Smooth muscle cell (in vitro differentiated cells): ENCODE data around the gene TNFRSF6B. TPM values are rescaled to one million over a fixed set of nuclear protein-coding genes. Genes with fewer than 3 reads are reported as not detected.

ENCODE experiments used
- DNase-seq: peaks from one replicate; lab custom pipeline; 2025; ENCODE audit not compliant: unreplicated experiment; lab: John Stamatoyannopoulos, UW
- H2AFZ ChIP-seq: fragments of 200-600 bp; sonication (generic); 2 replicates; pipeline ENCODE4 v1.6.0; 2016; ENCODE audit warnings: antibody characterized with exemption, low read depth, mild to moderate bottlenecking
- H3F3A ChIP-seq: fragments of 200-600 bp; sonication (generic); 2 replicates; pipeline ENCODE4 v1.6.0; 2017; ENCODE audit warnings: antibody characterized with exemption, low read depth
- H3K27ac ChIP-seq: fragments of 200-600 bp; sonication (generic); 2 replicates; pipeline ENCODE4 v1.5.1; 2016; ENCODE audit warnings: low read depth, mild to moderate bottlenecking
- H3K27me3 ChIP-seq: fragments of 200-600 bp; sonication (generic); 2 replicates; pipeline ENCODE4 v1.6.1; 2016; ENCODE audit warnings: low read depth, mild to moderate bottlenecking
- H3K36me3 ChIP-seq: fragments of 200-600 bp; sonication (generic); 2 replicates; pipeline ENCODE4 v1.5.1; 2016; ENCODE audit warnings: low read depth
- H3K4me1 ChIP-seq: fragments of 200-600 bp; sonication (generic); 2 replicates; pipeline ENCODE4 v1.5.1; 2016; ENCODE audit warnings: low read depth
- H3K4me2 ChIP-seq: fragments of 200-600 bp; sonication (generic); 2 replicates; pipeline ENCODE4 v1.6.0; 2016; ENCODE audit warnings: mild to moderate bottlenecking
- H3K4me3 ChIP-seq: fragments of 200-600 bp; sonication (generic); 2 replicates; pipeline ENCODE4 v1.5.1; 2016; ENCODE audit warnings: mild to moderate bottlenecking
- H3K79me2 ChIP-seq: fragments of 200-600 bp; sonication (generic); 2 replicates; pipeline ENCODE4 v1.6.0; 2016; ENCODE audit warnings: low read depth, mild to moderate bottlenecking
- H3K9ac ChIP-seq: fragments of 200-600 bp; sonication (generic); 2 replicates; pipeline ENCODE4 v1.6.0; 2016; ENCODE audit warnings: low read depth
- H3K9me3 ChIP-seq: fragments of 200-600 bp; sonication (generic); replicated peaks from 2 replicates; pipeline ENCODE4 v1.5.1; 2016; ENCODE audit warnings: low read depth
- H4K20me1 ChIP-seq: fragments of 200-600 bp; sonication (generic); 2 replicates; pipeline ENCODE4 v1.6.0; 2016; ENCODE audit warnings: low read depth
- WGBS: methylation state at CpG from one replicate; pipeline ENCODE4 v1.1.7; 2016; ENCODE audit warnings: low lambda C conversion rate; 5-methylcytosine and 5-hydroxymethylcytosine counted together
- polyA plus RNA-seq: library from polyadenylated mRNA; unstranded; fragments of >200 nt; fragmentation: Nextera tagmentation; extraction: Ambion mirVana; gene quantifications from 2 replicates; pipeline ENCODE4 v1.2.1, GENCODE V29; 2016
- total RNA-seq: library from RNA; depleted of rRNA; stranded (reverse); fragments of >200 nt; gene quantifications from 2 replicates; pipeline ENCODE4 v1.2.3, GENCODE V29; 2014
- TF ChIP-seq, protein P1 (sequence below): fragments of 200-600 bp; sonication (generic); IDR thresholded peaks from 2 replicates; pipeline ENCODE4 v1.5.1; 2017; ENCODE audit warnings: borderline replicate concordance, mild to moderate bottlenecking, antibody characterized with exemption; ENCODE audit not compliant: insufficient read depth, poor library complexity, severe bottlenecking

The TNFRSF6B gene
- total and polyA plus RNA-seq, 2 experiments from 2014 or later: 13.1 to 17.1 TPM

- no peaks in the 10 kb centered on the region for H3K9me3 ChIP-seq
- H3K27me3 ChIP-seq: no peaks in the 10 kb centered on the region
- DNase-seq: peak; percentile 77
- TF ChIP-seq, protein P1, sequence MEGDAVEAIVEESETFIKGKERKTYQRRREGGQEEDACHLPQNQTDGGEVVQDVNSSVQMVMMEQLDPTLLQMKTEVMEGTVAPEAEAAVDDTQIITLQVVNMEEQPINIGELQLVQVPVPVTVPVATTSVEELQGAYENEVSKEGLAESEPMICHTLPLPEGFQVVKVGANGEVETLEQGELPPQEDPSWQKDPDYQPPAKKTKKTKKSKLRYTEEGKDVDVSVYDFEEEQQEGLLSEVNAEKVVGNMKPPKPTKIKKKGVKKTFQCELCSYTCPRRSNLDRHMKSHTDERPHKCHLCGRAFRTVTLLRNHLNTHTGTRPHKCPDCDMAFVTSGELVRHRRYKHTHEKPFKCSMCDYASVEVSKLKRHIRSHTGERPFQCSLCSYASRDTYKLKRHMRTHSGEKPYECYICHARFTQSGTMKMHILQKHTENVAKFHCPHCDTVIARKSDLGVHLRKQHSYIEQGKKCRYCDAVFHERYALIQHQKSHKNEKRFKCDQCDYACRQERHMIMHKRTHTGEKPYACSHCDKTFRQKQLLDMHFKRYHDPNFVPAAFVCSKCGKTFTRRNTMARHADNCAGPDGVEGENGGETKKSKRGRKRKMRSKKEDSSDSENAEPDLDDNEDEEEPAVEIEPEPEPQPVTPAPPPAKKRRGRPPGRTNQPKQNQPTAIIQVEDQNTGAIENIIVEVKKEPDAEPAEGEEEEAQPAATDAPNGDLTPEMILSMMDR: no peak
- H3K36me3 ChIP-seq: no peaks in the 10 kb centered on the region
- H3K9ac ChIP-seq: peak overlapping the region; percentile 66
- H3K4me2 ChIP-seq: peak overlapping the region; percentile 87
- H3K4me3 ChIP-seq: peak overlapping the region; percentile 83
- peak overlapping the region; percentile 60 for H3K27ac ChIP-seq
- peaks cover 30% of the 10 kb centered on the region for H3K4me1 ChIP-seq
- H3F3A ChIP-seq: peaks cover 27% of the 10 kb centered on the region
- no peak overlapping the region for H2AFZ ChIP-seq
- no peaks in the 10 kb centered on the region for H3K79me2 ChIP-seq
- peaks cover 28% of the 10 kb centered on the region for H4K20me1 ChIP-seq
- WGBS: 1% methylated on average over 21 of the region's 29 CpGs
Observed at GRCh38 chr20:63740627-63741353, 44.3 kb downstream of the TNFRSF6B start.

GRCh38 chr20:63741354-63741675, 44.9 kb downstream of the TNFRSF6B start:
- H3K9ac ChIP-seq: no peak overlapping the region

GRCh38 chr20:63741676-63742380, 45.4 kb downstream of the TNFRSF6B start:
- no peak overlapping the region for H3K27ac ChIP-seq
- H3K36me3 ChIP-seq: no peaks in the 10 kb centered on the region
- 94% methylated on average over 28 of the region's 30 CpGs for WGBS
- TF ChIP-seq, protein P1: no peak
- H3K4me1 ChIP-seq: peaks cover 30% of the 10 kb centered on the region
- peaks cover 27% of the 10 kb centered on the region for H3F3A ChIP-seq
- H3K79me2 ChIP-seq: no peaks in the 10 kb centered on the region
- peak overlapping the region; percentile 87 for H3K4me2 ChIP-seq
- no peak overlapping the region for H2AFZ ChIP-seq
- peak overlapping the region; percentile 83 for H3K4me3 ChIP-seq
- H3K9me3 ChIP-seq: no peaks in the 10 kb centered on the region
- DNase-seq: no peak
- H3K9ac ChIP-seq: no peak overlapping the region
- H3K27me3 ChIP-seq: no peaks in the 10 kb centered on the region
- peaks cover 20% of the 10 kb centered on the region for H4K20me1 ChIP-seq

More at GRCh38 chr20:63741354-63741675, 44.9 kb downstream of the TNFRSF6B start:
- peak overlapping the region; percentile 83 for H3K4me3 ChIP-seq
- H3F3A ChIP-seq: peaks cover 27% of the 10 kb centered on the region
- no peaks in the 10 kb centered on the region for H3K79me2 ChIP-seq
- no peak overlapping the region for H3K27ac ChIP-seq
- peaks cover 30% of the 10 kb centered on the region for H3K4me1 ChIP-seq
- H4K20me1 ChIP-seq: peaks cover 23% of the 10 kb centered on the region
- no peak overlapping the region for H2AFZ ChIP-seq
- TF ChIP-seq, protein P1: no peak
- 56% methylated on average over 3 of the region's 6 CpGs for WGBS
- H3K9me3 ChIP-seq: no peaks in the 10 kb centered on the region
- H3K36me3 ChIP-seq: no peaks in the 10 kb centered on the region
- no peaks in the 10 kb centered on the region for H3K27me3 ChIP-seq
- DNase-seq: no peak
- peak overlapping the region; percentile 87 for H3K4me2 ChIP-seq
